Measurements from ENCODE around the gene INAFM2.
A peak's percentile ranks its signal among the peaks of the same experiment; 100 is the strongest.

Gene INAFM2

DNA sequence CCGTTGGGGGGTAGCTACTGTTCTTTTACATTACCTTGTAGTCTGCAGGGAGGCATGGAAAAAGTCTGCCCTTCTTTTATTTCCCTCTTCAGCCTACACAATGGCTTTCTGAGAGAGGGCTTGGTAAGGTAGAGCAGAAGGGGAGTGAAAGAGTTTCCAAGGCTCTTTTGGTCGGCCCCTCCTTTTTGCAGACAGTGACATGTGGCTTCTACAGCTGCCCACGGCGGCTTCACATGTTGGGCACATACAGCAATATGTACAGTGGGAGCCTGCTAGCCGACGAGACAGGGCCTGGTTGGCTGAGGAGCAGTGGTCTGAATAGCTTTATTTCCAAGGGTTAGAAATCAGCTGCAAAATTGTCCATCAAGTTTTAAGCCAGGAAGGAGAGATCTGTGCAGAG lies 4.0 kb downstream of the INAFM2 start:
- TF ChIP-seq, protein P1, sequence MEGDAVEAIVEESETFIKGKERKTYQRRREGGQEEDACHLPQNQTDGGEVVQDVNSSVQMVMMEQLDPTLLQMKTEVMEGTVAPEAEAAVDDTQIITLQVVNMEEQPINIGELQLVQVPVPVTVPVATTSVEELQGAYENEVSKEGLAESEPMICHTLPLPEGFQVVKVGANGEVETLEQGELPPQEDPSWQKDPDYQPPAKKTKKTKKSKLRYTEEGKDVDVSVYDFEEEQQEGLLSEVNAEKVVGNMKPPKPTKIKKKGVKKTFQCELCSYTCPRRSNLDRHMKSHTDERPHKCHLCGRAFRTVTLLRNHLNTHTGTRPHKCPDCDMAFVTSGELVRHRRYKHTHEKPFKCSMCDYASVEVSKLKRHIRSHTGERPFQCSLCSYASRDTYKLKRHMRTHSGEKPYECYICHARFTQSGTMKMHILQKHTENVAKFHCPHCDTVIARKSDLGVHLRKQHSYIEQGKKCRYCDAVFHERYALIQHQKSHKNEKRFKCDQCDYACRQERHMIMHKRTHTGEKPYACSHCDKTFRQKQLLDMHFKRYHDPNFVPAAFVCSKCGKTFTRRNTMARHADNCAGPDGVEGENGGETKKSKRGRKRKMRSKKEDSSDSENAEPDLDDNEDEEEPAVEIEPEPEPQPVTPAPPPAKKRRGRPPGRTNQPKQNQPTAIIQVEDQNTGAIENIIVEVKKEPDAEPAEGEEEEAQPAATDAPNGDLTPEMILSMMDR (conservative IDR thresholded peaks at IDR 0.05; ENCODE audit: low read depth) = no peak
- ChIA-PET CTCF (interaction anchor here (0.7 to 1.9 kb wide), 5 partner anchors 9 to 95 kb away, joined by 3 to 8 read pairs (median 4); no protein-coding TSS in a partner anchor), POLR2A (ENCODE audit: low non-redundant PET) (no interaction called here)
- DNase-seq (ENCODE audit: low spot score) = no peak
- peak overlapping the region; percentile 63 for H3K27ac ChIP-seq

DNA sequence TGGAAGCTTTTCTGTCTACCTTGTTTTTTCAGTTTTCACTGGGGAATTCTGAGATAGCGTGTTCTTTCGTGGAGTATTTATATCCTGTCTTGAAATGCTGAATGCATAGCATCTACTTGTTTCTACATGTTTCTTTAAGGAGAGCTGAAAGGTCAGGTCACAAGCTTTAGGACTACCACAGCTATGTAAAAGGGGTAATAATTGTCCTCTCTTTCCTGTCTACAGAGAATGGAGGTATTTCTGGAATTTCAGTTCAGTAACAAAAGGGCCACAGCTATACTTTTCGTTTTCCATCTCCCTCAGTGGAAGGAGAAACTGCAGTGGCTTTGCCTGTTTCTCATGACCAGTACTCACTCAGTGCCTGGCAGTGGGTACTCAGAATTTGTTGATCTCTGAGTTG lies 4.7 kb downstream of the INAFM2 start:
- peak overlapping the region; percentile 66 for H3K27ac ChIP-seq
- ChIA-PET POLR2A (ENCODE audit: low non-redundant PET) (interaction anchor here (1.1 kb wide), 1 partner anchor 41 kb away, joined by 3 read pairs; no protein-coding TSS in a partner anchor), CTCF (interaction anchor here (1.1 to 2.4 kb wide), 4 partner anchors 10 to 94 kb away, joined by 5 to 16 read pairs (median 7); no protein-coding TSS in a partner anchor)

DNA sequence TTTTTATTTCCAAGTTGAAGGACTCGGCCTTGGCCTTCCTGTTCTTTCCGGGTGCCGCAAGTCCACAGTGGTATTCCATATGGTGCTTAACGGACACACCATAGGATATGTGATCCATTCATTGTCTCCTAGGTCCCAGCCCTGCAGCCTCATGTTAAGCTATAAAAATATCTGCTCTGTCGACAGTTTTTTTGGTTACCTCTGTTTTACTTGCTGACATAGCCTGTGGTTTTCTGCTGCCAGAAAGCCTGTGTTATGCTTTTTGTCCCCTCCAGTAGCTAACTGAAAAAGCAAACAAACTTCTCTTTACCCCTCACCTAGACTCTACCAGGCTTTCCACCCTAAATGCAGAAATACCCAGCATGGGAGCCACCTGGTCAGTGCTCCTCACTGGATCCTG lies 5.3 kb downstream of the INAFM2 start:
- no peak for DNase-seq (ENCODE audit: low spot score)
- CTCF ChIA-PET = interaction anchor here (1.4 to 2.4 kb wide), 3 partner anchors 10 to 39 kb away, joined by 5 to 16 read pairs (median 6); no protein-coding TSS in a partner anchor
- POLR2A ChIA-PET (ENCODE audit: low non-redundant PET) = interaction anchor here (0.9 to 1.1 kb wide), 2 partner anchors 13 to 40 kb away, joined by 3 read pairs; no protein-coding TSS in a partner anchor
- H3K27ac ChIP-seq = peak overlapping the region; percentile 66
- TF ChIP-seq, protein P1 (conservative IDR thresholded peaks at IDR 0.05; ENCODE audit: low read depth) = no peak

More for the DNA sequence above, 4.7 kb downstream of the INAFM2 start:
- peak; percentile 66 for DNase-seq (ENCODE audit: low spot score)
- TF ChIP-seq, protein P1 (conservative IDR thresholded peaks at IDR 0.05; ENCODE audit: low read depth) = no peak

DNA sequence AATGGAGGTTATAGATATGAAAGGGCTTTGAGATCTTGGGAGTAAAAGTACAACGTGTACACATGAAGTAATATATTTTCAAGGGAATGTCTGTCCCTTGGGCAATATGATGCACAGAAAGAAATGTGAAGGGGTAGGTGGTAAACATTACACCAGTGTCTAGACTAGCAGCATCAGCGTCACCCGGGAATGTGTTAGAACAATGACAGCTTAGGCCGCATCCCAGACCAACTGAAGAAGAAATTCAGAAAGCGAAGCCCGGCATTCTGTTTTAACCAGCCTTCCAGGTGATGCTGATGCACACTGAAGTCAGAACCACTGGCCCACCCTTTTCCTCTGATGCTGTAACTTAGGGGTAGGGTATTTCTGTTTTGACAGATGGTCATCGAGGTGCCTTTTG lies 6.3 kb downstream of the INAFM2 start:
- ChIA-PET CTCF (interaction anchor here (2.4 kb wide), 1 partner anchor 9 kb away, joined by 16 read pairs; no protein-coding TSS in a partner anchor), POLR2A (ENCODE audit: low non-redundant PET) (interaction anchor here (0.9 kb wide), 1 partner anchor 12 kb away, joined by 3 read pairs; no protein-coding TSS in a partner anchor)
- TF ChIP-seq, protein P1 (conservative IDR thresholded peaks at IDR 0.05; ENCODE audit: low read depth) = no peak
- peak overlapping the region; percentile 32; the same call in 1 of the 2 replicates for H3K27ac ChIP-seq
- no peak for DNase-seq (ENCODE audit: low spot score)

DNA sequence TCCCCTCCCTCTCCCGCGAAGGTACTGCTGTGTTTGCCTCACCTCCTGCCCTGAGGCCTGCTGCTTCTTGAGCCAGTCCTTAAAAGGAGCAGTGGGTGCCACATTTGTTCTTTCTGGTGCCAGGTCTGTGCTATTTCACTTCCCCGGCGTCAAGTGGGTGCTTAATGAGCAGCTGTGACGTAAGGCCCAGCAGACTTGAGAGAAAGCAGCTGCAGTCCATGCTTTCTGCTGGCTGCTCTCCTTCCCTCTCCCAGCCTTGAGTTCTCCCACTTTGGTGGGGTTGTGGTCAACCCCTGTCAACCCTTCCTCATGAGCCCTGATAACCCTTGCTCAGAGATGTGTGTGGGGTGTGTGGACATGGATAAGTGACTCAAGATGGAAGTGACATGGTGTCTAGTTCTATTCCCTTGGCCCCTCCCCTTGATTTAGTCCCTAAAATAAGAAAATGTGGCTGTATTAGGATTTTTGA lies 6.9 kb downstream of the INAFM2 start:
- no peak for DNase-seq (ENCODE audit: low spot score)
- H3K27ac ChIP-seq = peak overlapping the region; percentile 32
- TF ChIP-seq, protein P1 (conservative IDR thresholded peaks at IDR 0.05; ENCODE audit: low read depth) = no peak
- ChIA-PET CTCF (no interaction called here), POLR2A (ENCODE audit: low non-redundant PET) (interaction anchor here (0.6 kb wide), 1 partner anchor 271 kb away, joined by 4 read pairs; no protein-coding TSS in a partner anchor)

DNA sequence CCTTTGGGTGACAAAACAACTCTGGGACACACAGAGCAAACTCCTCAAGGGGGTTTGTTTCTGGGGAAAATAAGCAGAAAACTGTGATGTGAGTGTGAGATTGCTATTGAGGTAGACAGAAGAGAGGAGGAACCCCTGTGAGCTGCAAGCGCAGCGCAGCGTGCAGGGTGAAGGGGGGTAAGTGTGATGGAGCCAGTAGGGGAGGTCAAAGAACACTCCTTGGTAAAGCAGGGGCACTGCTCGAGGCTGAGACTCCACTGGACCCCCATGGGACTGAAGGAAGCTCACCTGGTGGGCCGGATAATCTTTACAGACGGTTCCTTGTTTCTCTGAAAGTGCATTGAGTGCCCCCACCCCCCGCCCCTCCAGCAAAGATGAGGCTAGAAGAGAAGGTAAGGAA lies 7.5 kb downstream of the INAFM2 start:
- POLR2A ChIA-PET (ENCODE audit: low non-redundant PET) = interaction anchor here (0.6 kb wide), 1 partner anchor 272 kb away, joined by 4 read pairs; no protein-coding TSS in a partner anchor
- peak overlapping the region; percentile 32; the same call in 1 of the 2 replicates for H3K27ac ChIP-seq
- CTCF ChIA-PET = no interaction called here
- TF ChIP-seq, protein P1 (conservative IDR thresholded peaks at IDR 0.05; ENCODE audit: low read depth) = no peak
- DNase-seq (ENCODE audit: low spot score) = no peak

All from RWPE1 (cell line).